ENCODE results near the gene OR51M1. TPM values are rescaled to one million over a fixed set of nuclear protein-coding genes. Genes with fewer than 3 reads are reported as not detected.

The OR51M1 gene
- total RNA-seq, 1 experiment from 2014 or later: not detected

DNA sequence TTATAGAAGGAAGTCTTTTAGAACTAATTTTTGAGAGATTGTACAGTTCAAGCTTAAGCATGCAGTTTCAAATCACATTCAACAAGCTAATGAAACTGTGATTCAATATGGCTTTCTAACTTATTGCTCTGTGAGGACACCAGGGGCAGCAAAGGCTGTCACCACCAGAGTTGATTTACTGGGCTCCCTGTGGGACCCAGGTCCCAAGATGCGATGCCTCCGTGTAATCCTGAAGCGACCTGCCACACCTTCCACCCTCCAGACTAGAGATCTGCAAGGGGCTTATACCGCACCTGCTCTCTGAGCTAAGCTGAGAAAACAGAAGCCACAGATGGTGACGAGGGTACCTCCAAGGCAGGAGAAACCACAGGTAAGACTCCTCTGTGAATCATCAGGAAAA lies 37.4 kb downstream of the OR51M1 start:
- DNase-seq (ENCODE audit: low read depth, low spot score) (no peak), ATAC-seq (no peak)
- no peaks in the 10 kb centered on the region for H3K4me1 ChIP-seq (ENCODE audit: control insufficient read depth, insufficient read depth, low read length)
- H3K27ac ChIP-seq (ENCODE audit: low read length): no peak overlapping the region
- CTCF ChIA-PET: no interaction called here
- TF ChIP-seq SIN3A (IDR thresholded peaks at IDR 0.05; ENCODE audit: borderline replicate concordance, insufficient read depth, low read depth, low read length) (no peak), POLR2AphosphoS5 (IDR thresholded peaks at IDR 0.05; ENCODE audit: low read depth, low read length) (no peak), TCF7L2 (IDR thresholded peaks at IDR 0.05; ENCODE audit: low read depth, low read length) (no peak)
- TF ChIP-seq, protein P1, sequence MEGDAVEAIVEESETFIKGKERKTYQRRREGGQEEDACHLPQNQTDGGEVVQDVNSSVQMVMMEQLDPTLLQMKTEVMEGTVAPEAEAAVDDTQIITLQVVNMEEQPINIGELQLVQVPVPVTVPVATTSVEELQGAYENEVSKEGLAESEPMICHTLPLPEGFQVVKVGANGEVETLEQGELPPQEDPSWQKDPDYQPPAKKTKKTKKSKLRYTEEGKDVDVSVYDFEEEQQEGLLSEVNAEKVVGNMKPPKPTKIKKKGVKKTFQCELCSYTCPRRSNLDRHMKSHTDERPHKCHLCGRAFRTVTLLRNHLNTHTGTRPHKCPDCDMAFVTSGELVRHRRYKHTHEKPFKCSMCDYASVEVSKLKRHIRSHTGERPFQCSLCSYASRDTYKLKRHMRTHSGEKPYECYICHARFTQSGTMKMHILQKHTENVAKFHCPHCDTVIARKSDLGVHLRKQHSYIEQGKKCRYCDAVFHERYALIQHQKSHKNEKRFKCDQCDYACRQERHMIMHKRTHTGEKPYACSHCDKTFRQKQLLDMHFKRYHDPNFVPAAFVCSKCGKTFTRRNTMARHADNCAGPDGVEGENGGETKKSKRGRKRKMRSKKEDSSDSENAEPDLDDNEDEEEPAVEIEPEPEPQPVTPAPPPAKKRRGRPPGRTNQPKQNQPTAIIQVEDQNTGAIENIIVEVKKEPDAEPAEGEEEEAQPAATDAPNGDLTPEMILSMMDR (IDR thresholded peaks at IDR 0.05): no peak
- TF ChIP-seq, protein P2, sequence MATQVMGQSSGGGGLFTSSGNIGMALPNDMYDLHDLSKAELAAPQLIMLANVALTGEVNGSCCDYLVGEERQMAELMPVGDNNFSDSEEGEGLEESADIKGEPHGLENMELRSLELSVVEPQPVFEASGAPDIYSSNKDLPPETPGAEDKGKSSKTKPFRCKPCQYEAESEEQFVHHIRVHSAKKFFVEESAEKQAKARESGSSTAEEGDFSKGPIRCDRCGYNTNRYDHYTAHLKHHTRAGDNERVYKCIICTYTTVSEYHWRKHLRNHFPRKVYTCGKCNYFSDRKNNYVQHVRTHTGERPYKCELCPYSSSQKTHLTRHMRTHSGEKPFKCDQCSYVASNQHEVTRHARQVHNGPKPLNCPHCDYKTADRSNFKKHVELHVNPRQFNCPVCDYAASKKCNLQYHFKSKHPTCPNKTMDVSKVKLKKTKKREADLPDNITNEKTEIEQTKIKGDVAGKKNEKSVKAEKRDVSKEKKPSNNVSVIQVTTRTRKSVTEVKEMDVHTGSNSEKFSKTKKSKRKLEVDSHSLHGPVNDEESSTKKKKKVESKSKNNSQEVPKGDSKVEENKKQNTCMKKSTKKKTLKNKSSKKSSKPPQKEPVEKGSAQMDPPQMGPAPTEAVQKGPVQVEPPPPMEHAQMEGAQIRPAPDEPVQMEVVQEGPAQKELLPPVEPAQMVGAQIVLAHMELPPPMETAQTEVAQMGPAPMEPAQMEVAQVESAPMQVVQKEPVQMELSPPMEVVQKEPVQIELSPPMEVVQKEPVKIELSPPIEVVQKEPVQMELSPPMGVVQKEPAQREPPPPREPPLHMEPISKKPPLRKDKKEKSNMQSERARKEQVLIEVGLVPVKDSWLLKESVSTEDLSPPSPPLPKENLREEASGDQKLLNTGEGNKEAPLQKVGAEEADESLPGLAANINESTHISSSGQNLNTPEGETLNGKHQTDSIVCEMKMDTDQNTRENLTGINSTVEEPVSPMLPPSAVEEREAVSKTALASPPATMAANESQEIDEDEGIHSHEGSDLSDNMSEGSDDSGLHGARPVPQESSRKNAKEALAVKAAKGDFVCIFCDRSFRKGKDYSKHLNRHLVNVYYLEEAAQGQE (IDR thresholded peaks at IDR 0.05; ENCODE audit: insufficient read depth in 1 of 2, low read depth in 2 of 2, low read length in 1 of 2): no peak
- in situ Hi-C loops (cut with HindIII; ENCODE audit: low pct_unique_long_range_greater_than_20kb, low sequenced_read_pairs) (no loop called here), intact Hi-C loops (cut with micrococcal nuclease; ENCODE audit: unreplicated experiment) (no loop called here)
- no peaks in the 10 kb centered on the region for H3K36me3 ChIP-seq (ENCODE audit: control insufficient read depth, insufficient read depth, low read length)
- H3K9me3 ChIP-seq (ENCODE audit: control insufficient read depth, insufficient read depth, low read depth, low read length): no peaks in the 10 kb centered on the region
- POLR2A ChIA-PET: interaction anchor here (0.7 kb wide), 1 partner anchor 14 kb away, joined by 3 read pairs; no protein-coding TSS in a partner anchor
- BruUV-seq (replicated peaks): no TSS peak
- no peak overlapping the region for H3K4me3 ChIP-seq (ENCODE audit: low read depth in 2 of 2, low read length in 2 of 2)
- peaks cover 4% of the 10 kb centered on the region; the same call in 1 of the 2 replicates for H3K27me3 ChIP-seq (ENCODE audit: control insufficient read depth, insufficient read depth, low read length)

GRCh38 chr11:5421811-5422210 lies 38.2 kb downstream of the OR51M1 start, which contains the start of gene OR51Q1:
OR51Q1 (plus strand) TSS chr11:5422111; CDS start chr11:5422201, 90 bp downstream.
- no TSS peak for BruUV-seq (replicated peaks)

More at GRCh38 chr11:5421811-5422210, 38.2 kb downstream of the OR51M1 start, which contains the start of gene OR51Q1:
- no peaks in the 10 kb centered on the region for H3K4me1 ChIP-seq (ENCODE audit: control insufficient read depth, insufficient read depth, low read length)
- ATAC-seq (no peak), DNase-seq (ENCODE audit: low read depth, low spot score) (no peak)
- in situ Hi-C loops (cut with HindIII; ENCODE audit: low pct_unique_long_range_greater_than_20kb, low sequenced_read_pairs) (no loop called here), intact Hi-C loops (cut with micrococcal nuclease; ENCODE audit: unreplicated experiment) (no loop called here)
- H3K36me3 ChIP-seq (ENCODE audit: control insufficient read depth, insufficient read depth, low read length): no peaks in the 10 kb centered on the region
- H3K4me3 ChIP-seq (ENCODE audit: low read depth in 2 of 2, low read length in 2 of 2): no peak within 1 kb of the TSS
- H3K27ac ChIP-seq (ENCODE audit: low read length): no peak within 1 kb of the TSS
- H3K9me3 ChIP-seq (ENCODE audit: control insufficient read depth, insufficient read depth, low read depth, low read length): no peaks in the 10 kb centered on the region
- POLR2A ChIA-PET: no interaction called here
- CTCF ChIA-PET: no interaction called here
- peaks cover 4% of the 10 kb centered on the region; the same call in 1 of the 2 replicates for H3K27me3 ChIP-seq (ENCODE audit: control insufficient read depth, insufficient read depth, low read length)
- TF ChIP-seq, protein P1 (IDR thresholded peaks at IDR 0.05): no peak
- TF ChIP-seq TCF7L2 (IDR thresholded peaks at IDR 0.05; ENCODE audit: low read depth, low read length): no peak
- TF ChIP-seq, protein P2 (IDR thresholded peaks at IDR 0.05; ENCODE audit: insufficient read depth in 1 of 2, low read depth in 2 of 2, low read length in 1 of 2): no peak
- no peak for TF ChIP-seq SIN3A (IDR thresholded peaks at IDR 0.05; ENCODE audit: borderline replicate concordance, insufficient read depth, low read depth, low read length)
- TF ChIP-seq POLR2AphosphoS5 (IDR thresholded peaks at IDR 0.05; ENCODE audit: low read depth, low read length): no peak

Measured in Panc1 (cell line).